ENCODE measurements around the gene RFFL.

The RFFL gene

DNA sequence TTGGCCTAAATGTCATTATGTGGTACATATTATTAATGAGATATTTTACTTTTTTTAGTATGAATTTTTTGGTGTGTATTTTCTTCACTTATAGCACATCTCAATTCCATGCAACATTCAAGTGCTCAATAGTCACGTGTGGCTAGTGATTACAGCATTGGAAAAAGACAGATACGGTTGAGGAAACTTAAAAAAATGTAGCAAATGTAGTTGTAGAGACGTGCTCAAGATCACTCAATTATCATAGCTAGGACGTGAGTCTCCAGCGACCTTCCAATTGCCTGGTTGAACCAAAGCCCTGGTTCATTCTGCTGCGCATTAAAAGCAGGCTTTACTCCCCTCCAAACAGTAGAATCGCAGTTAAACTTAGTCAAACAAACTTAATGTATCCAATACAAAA lies 84.4 kb downstream of the RFFL start:
- no peak for DNase-seq (ENCODE audit: low read depth in 4 of 4, low spot score in 1 of 4)

DNA sequence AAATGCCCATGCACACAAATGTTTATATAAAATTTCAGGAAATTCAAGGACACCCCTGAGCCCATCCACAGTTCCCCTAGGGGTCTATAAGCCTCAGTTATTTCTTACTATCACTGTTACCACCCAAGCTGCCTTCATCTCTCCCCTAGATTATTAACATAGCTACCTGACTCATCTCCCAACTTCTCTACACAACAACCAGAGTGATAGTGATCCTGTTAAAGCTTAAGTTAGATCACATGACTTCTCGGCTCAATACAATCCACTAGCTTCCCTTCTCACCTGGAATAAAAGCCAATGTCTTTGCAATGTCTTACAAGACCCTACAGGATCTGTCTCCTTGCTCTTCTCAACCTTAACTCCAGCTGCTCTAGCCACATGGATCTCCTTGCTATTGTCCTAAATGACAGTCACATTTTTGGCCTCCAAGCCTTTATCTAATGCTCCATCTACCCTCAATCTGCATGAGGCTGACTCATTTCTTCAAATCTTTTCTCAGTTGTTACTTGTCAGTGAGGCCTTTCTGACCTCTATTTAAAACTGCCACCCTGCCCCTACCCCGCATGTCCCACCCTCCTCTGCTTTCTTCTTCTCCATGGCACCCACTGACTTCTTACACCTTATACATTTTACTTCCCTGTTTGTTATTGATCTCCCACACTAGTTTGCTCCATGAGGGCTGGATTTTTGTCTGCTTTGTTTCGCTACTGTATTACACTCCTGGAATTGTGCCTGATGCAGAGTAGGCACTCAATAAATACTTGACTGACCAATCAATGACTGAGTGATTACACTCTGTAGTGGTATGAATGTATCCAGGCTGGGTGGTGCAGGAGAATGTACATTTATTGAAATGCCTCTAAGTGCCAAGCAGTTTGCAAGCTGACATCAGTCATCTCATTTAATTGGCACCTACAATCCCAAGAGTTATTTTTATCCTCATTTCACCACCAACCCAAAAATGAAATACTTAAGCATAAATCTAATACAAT lies 88.4 kb downstream of the RFFL start:
- no peak for DNase-seq (ENCODE audit: low read depth in 4 of 4, low spot score in 1 of 4)

GRCh38 chr17:34974179-34974578 lies 89.3 kb downstream of the RFFL start:
- DNase-seq (ENCODE audit: low read depth in 4 of 4, low spot score in 1 of 4), result no peak

GRCh38 chr17:34961093-34961911 lies 102.2 kb downstream of the RFFL start, which contains the start of the genes CCT6B and ZNF830:
CCT6B (minus strand) TSS chr17:34961460; CDS start chr17:34961393, 67 bp downstream.
ZNF830 (plus strand) TSS chr17:34961540; CDS start chr17:34961567, 27 bp downstream.
- peak; percentile 69 to 82 (median 76) for DNase-seq (ENCODE audit: low read depth in 4 of 4, low spot score in 1 of 4)

DNA sequence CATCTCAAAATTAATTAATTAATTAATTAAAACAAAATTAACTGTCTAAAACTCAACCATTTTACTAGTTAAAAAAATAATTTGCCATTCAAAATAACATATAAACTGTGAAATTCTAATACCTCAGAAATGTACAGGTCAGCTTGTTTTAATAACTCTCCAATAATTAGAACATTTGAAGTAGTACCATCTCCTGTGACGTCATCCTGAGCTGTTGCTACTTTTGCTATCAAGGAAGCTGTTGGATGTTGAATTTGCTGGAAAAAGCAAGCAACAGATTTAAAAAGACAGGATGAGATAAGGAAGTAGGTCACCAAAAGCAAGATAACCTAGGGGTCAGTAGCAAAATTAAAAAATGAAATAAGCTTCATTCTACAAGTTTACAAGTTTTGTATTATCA lies 105.1 kb downstream of the RFFL start:
- DNase-seq (ENCODE audit: low read depth in 4 of 4, low spot score in 1 of 4), result no peak

Measured in stimulated activated CD4-positive, alpha-beta T cell treated with anti-CD3 and anti-CD28 coated beads, Interleukin-1b, Interleukin-23, amount 100 ng/mL, for 24 hours (primary cell).